Measurements from ENCODE around the gene SLC2A1. TPM values are rescaled to one million over a fixed set of nuclear protein-coding genes. Genes with fewer than 3 reads are reported as not detected.

Gene SLC2A1
- total RNA-seq, 1 donor from 2014 or later, result 1,905 TPM

GRCh38 chr1:43002116-43002515 lies 43.4 kb upstream of the SLC2A1 start:
- no peak for TF ChIP-seq CTCF (IDR thresholded peaks at IDR 0.05; ENCODE audit: insufficient read depth, low read length, severe bottlenecking)
- Histone ChIP-seq H3K36me3 (ENCODE audit: control insufficient read depth, insufficient read depth, low read length) (no peaks in the 10 kb centered on the region), H3K4me3 (ENCODE audit: low read depth, low read length) (no peak overlapping the region), H3K27me3 (ENCODE audit: control insufficient read depth, insufficient read depth, low read length) (no peaks in the 10 kb centered on the region)
- no peak for FAIRE-seq
- DNase-seq (ENCODE audit: low read depth), result no peak

- TF ChIP-seq CTCF (IDR thresholded peaks at IDR 0.05; ENCODE audit: insufficient read depth, low read length, severe bottlenecking), result no peak
- H3K36me3 ChIP-seq (ENCODE audit: control insufficient read depth, insufficient read depth, low read length), result no peaks in the 10 kb centered on the region
- H3K4me3 ChIP-seq (ENCODE audit: low read depth, low read length), result no peak overlapping the region
- H3K27me3 ChIP-seq (ENCODE audit: control insufficient read depth, insufficient read depth, low read length), result no peaks in the 10 kb centered on the region
- FAIRE-seq (no peak), DNase-seq (ENCODE audit: low read depth) (no peak)
Observed at GRCh38 chr1:43001434-43001833, 42.8 kb upstream of the SLC2A1 start.

GRCh38 chr1:43000271-43000670 lies 41.6 kb upstream of the SLC2A1 start:
- TF ChIP-seq CTCF (IDR thresholded peaks at IDR 0.05; ENCODE audit: insufficient read depth, low read length, severe bottlenecking), result no peak
- Histone ChIP-seq H3K36me3 (ENCODE audit: control insufficient read depth, insufficient read depth, low read length) (no peaks in the 10 kb centered on the region), H3K4me3 (ENCODE audit: low read depth, low read length) (no peak overlapping the region), H3K27me3 (ENCODE audit: control insufficient read depth, insufficient read depth, low read length) (no peaks in the 10 kb centered on the region)
- DNase-seq (ENCODE audit: low read depth), result no peak
- FAIRE-seq, result no peak

GRCh38 chr1:42999308-42999707 lies 40.6 kb upstream of the SLC2A1 start:
- DNase-seq (ENCODE audit: low read depth) (no peak), FAIRE-seq (no peak)
- TF ChIP-seq CTCF (IDR thresholded peaks at IDR 0.05; ENCODE audit: insufficient read depth, low read length, severe bottlenecking), result no peak
- H3K4me3 ChIP-seq (ENCODE audit: low read depth, low read length), result no peak overlapping the region
- H3K36me3 ChIP-seq (ENCODE audit: control insufficient read depth, insufficient read depth, low read length), result no peaks in the 10 kb centered on the region
- no peaks in the 10 kb centered on the region for H3K27me3 ChIP-seq (ENCODE audit: control insufficient read depth, insufficient read depth, low read length)

- H3K4me3 ChIP-seq (ENCODE audit: low read depth, low read length), result no peak overlapping the region
- no peak for DNase-seq (ENCODE audit: low read depth)
- no peaks in the 10 kb centered on the region for H3K27me3 ChIP-seq (ENCODE audit: control insufficient read depth, insufficient read depth, low read length)
- FAIRE-seq, result no peak
- TF ChIP-seq CTCF (IDR thresholded peaks at IDR 0.05; ENCODE audit: insufficient read depth, low read length, severe bottlenecking), result no peak
- no peaks in the 10 kb centered on the region for H3K36me3 ChIP-seq (ENCODE audit: control insufficient read depth, insufficient read depth, low read length)
Observed at GRCh38 chr1:42998386-42998785, 39.7 kb upstream of the SLC2A1 start.

- Histone ChIP-seq H3K27me3 (ENCODE audit: control insufficient read depth, insufficient read depth, low read length) (no peaks in the 10 kb centered on the region), H3K4me3 (ENCODE audit: low read depth, low read length) (no peak overlapping the region), H3K36me3 (ENCODE audit: control insufficient read depth, insufficient read depth, low read length) (no peaks in the 10 kb centered on the region)
- FAIRE-seq, result no peak
- no peak for DNase-seq (ENCODE audit: low read depth)
- no peak for TF ChIP-seq CTCF (IDR thresholded peaks at IDR 0.05; ENCODE audit: insufficient read depth, low read length, severe bottlenecking)
Observed at GRCh38 chr1:42996384-42996970, 37.8 kb upstream of the SLC2A1 start.
